NCI-H345 (cell line): Measurements from ENCODE around the gene FBN2.
"Not testable (repeated sequence)": the region's sequence is repeated elsewhere in the genome, so short reads cannot be mapped to it uniquely, and the experiment has no call there.

Experiments
- DNase-seq: peaks from one replicate; lab custom pipeline; 2025; lab: John Stamatoyannopoulos, UW

FBN2 gene

DNA sequence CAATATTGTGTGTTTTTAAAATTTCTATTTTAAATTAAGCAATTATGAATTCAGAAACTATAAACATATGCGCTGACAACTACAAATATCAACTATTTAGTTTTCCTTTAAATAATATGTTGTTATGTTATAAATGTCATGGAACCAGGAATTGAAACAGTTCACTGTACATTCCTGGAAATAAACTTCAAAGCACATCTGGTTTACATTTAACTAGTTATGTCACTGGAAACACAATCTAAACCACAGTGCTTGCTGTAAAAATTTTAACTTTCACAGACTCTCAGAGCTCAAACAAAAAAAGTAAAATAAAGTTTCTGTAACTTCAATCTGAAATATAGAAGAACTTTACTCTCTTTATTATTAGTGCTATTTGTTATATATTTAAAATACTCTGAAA lies 179.2 kb downstream of the FBN2 start:
- no peak for DNase-seq

DNA sequence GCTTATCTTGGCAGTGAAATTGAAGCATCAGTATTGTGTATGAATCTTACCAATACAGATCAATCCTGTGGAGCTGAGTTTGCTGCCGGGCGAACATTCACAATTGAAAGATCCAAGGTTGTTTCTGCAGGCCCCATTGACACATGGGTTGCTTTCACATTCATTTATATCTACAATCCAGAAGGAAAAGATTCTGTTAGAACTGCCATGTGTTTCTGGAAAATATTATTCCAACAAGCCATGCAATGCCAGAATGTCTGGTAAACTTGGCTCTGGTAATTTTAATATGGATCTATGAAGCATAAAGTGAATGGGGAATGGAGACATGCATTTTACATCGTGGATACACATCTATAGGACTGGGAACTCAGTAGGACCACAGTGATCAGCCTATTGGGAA lies 180.8 kb downstream of the FBN2 start:
- no peak for DNase-seq

DNA sequence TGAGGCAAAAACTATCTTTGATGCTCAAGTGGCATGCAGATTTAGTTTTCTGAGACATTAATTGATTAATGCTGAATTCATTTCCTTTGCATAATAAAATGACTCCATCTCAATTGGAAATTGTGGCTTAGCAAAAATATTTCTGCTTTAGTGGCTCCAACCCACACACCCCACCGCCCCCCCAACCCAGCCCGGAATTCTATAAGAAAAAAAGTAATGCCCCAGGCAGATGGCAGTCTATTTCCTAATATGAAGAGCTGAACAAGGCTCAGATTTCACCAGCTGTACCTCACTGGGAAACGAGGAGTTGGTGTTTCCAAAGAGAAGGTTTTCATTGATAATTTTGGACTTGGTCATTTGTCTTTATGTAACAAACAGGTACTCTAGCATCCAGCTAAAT lies 182.1 kb downstream of the FBN2 start:
- DNase-seq, result no peak

DNA sequence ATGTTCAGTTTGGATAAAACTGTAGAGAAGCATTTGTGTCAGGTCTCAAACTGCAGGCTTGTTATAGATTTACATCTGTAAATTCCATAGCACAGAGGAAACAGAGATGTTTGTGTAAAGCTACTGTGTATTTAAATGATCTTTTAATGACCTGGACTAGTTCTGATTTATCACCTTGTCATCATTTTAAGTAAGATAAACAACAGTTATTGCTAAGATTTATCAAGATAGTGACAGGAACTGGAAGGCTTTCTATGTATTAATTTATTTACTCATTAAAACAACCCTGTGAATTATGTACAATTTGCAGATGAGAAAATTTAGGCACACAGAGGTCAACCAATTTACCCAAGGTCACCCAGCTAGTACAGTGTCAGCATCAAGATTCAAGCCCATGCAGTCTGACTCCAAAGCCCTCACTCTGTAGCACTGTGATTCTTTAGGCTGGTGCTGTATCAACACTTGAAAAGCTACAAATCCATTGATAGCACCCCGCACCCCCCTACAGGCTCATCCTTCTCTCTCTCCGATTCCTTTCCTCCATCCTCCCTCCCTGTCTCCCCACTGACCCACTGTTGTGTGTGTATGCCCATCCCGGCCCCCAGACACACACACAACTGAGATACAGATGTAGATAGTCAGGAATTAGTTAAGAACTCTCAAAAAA lies 184.5 kb downstream of the FBN2 start:
- DNase-seq, result no peak

DNA sequence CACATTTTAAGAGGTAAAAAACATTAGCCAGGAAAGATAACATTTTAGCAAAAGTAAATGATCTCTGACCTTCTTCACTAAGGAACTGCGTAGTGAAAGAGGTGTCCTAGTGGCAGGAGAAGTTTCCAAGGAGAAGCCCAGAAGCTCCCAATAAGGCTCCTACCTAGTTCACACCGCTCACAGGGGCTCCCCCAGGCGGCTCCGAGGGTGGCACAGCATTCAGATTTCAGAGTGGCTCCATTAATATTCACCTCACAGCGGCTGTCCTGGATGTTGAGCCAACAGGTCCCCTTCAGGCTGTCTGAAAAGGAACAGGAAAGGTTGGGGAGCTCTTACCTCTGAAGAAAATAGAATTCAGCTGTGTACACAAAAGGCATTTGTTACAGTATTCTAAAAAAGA lies 187.3 kb downstream of the FBN2 start:
- peak; percentile 35 for DNase-seq

DNA sequence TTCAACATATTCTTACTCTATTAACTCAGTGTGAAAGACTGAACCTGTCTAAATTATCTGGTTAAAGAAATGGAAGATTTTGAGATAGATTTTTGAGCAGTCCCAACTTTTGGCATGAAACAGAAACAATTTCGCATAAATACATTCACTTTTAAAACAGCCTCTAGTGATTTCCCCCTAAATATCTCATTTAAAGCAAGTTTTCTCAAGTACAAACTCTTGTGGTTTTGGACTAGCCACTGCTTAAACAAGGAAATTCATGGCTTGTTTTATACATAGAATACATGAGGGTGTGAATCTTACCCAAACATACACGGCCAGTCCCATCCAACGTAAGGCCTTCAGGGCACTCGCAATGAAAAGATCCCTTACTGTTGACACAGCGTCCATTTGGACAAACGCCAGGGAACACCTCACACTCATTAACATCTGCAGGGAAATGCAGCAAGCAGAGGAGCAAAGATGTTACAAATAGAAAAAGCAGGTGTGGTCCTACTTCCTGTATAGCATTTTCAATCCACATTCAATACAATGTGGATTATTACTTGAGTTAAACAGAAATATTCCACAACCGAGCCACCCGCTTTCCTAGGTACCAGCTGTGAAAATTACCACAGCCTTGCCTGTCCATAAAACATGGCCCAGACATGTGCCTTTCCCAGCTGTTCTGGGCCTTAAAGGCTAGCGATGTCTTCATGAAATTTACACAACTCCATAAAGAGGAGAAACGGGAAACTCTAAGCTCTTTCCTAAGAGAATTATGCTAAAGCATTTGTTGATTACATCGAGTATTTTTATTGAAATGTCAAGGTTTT lies 188.8 kb downstream of the FBN2 start:
- peak; percentile 95 for DNase-seq

DNA sequence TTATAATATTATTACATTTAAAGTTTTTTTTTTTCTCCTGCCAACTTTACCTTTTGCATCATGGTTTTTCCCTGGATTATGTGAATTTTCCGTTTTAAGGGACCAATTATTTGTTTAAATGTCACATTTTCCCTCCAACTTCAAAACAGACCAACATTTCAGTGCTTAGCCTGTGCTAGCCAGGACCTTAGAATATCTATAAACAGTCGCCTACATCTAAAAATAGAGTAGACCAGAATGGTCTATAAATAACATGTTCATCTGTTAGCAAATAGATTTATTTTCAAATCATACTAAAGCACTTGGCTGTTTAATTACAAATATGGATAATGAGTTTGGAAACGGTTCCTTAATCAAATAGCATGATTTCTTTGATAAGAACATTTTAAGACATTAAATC lies 192.0 kb downstream of the FBN2 start:
- DNase-seq, result no peak

DNA sequence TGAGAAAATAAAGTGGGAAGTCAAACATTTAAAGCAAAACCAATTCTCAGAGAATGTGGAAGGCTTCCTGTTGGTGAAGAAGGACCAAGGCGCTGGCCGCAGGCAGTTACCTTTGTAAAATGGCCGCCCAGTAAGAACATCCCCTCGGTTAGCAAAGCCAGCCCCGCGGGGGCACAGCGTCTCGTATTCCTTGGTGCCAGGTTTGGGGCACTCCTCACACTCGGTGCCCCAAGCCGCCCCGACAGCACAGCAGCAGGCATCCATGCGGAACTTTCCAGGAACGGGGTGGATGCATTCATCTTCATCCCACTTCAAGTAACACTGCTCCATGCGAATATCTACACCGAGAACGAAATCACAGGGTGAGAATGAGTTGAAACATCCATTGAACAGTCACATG lies 192.8 kb downstream of the FBN2 start:
- DNase-seq, result no peak

DNA sequence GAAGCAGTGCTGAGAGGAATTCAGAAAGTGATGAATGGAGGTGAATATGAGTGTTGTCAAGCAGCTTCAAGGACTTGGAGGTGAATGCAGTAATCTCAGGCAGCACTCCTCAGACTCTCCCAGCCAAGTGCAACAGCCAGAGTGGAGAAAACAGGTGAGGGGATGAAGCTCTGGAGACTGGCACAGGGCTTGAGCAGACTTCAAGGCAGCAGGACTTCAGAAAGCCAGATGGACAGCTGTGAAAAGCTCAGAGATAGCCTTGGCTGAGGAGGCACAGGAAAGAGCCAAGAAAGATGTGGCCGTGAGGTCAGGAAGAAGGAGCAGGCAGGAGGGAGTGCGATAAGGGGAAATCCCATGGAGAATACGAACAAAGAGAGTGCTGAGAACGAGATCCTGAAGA lies 194.9 kb downstream of the FBN2 start:
- no peak for DNase-seq

DNA sequence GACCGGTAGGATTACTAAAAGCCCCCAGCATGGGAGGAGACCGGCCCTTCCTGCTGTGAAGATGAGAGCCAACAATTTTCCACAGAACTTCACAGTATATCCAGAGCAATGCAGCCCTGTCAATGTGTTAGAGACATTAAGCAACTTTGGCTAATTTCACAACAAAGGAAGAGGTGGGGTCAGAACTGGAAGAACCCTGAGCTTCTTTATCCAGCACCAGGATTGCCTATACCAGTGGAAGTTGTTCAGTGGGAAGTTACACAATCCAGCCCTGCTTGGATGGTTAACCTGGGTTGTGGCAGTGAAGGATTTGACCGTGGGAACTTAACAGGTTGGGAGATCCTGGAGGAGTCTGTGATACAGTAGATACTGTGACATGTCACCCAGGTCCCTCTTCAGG lies 197.0 kb downstream of the FBN2 start:
- DNase-seq, result no peak

DNA sequence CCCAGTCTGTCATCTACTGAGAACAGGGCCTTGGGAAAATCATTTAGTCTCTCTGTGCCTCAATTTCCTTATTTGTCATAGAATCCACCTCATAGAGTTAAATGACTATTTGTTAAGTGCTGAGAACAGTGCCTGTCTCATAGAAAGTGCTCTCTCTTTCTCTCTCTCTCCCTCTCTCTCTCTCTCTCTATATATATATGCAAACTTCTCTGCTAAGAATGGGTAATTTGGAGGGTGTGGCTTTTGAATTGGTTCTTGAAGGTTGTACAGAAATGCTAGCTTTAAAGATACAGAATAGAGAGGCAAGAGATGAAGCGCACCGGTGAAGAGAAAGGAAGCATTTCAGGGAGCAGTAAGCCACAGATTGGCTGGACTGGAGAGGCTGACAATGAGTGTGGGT lies 197.4 kb downstream of the FBN2 start:
- no peak for DNase-seq

DNA sequence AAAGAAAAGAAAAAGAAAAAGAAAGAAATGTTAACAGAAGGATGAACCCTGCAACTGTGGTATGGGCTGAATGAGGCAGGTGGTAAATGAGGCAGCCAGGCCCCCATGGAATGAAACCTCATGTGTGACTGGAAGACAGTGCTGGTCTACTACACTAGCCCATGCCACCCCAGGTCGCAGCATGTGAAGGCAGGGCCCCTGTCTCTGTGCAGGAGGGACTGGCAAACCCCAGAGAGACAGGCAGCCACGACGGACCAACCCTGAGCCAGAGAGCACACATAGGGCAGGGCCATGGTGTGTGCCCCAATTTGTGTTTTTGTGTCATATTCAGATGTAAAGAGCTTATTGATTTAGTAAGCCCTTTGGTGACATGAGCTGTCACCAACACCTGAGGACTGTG lies 198.5 kb downstream of the FBN2 start:
- no peak for DNase-seq

DNA sequence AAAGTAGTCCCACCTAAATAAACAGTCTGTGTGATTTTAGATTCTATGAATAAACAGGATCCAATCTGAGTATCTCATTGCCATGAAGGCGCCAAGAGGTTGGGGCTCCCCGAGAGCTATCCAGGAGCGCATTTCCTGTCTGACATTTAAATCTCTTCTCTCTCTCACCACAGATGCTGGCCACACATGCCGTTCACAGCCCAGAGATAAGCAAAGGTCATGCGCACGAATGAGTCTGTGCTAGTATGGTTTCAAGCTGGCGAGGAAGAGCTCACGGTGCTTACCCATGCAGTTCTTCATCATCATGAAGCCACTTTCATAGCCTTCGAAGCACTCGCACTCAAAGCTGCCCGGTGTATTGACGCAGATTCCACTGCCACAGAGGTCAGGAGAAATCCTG lies 199.4 kb downstream of the FBN2 start:
- DNase-seq, result no peak

DNA sequence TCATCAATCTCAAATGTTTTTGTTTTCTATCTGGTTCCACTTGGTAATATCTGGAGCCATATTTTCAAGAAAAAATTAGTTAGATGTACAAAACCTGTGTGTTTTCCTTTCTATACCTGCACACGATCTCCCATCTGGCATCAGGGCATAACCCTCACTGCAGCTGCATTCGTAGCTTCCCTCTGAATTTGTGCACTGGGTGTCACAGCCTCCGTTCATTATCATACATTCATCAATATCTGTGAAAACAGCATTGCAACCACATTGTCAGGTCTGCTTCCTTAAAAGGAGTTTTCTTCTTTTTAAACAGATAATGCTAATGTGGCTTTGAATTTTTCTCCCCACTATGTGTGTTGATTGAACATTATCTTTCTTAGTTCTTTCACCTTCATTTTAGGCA lies 202.7 kb downstream of the FBN2 start:
- DNase-seq, result no peak

DNA sequence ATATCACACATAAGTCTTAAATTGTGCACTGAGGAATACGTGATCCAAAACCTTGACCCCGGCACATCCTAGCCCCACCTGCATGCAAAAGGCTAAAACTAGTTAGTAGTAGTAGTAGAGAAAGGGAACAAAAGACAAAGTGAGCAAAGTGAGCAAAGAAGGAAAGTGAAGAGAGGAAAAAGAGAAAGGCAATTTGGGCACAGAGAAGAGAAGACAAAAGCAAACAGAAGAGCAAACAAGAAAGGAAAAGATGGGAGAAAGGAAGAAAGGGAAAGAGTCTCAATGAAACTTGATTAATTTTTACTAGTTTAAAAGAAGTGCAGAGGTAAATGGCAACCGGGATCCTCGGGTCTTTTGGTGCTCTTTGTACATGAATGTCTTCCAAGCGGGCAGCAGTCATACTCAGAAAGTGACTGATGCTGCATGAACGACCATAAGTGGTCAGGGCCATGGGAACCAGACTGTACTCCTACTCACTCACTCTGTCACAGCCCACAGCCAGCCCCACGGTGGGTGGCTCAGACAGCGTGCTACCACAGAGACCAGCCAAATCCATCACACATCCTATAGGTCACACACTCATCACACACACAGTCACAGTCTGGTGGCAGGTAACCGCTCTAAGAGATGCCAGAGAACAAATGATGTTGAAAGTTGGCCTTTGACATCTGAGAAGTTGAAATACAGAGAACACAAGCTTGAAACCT lies 203.9 kb downstream of the FBN2 start:
- DNase-seq, result no peak

DNA sequence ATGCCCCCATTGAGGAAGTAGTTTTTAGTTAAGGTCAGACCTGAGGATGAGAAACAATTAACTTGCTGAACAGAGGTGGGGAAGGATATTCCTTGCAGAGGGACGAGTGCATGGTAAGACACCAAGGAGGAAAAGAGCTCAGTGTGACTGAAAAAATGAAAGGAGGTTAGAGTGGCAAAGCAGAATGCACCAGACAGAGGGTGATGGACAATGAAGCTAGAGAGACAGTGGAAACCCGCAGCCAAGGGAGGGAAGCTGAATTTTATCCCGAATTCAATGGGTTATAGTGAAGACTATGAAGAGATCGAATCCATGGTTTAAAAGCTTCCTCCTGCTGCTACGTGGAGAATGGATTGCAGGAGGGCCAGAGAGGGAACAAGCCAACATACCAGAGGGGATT lies 206.8 kb downstream of the FBN2 start:
- no peak for DNase-seq

DNA sequence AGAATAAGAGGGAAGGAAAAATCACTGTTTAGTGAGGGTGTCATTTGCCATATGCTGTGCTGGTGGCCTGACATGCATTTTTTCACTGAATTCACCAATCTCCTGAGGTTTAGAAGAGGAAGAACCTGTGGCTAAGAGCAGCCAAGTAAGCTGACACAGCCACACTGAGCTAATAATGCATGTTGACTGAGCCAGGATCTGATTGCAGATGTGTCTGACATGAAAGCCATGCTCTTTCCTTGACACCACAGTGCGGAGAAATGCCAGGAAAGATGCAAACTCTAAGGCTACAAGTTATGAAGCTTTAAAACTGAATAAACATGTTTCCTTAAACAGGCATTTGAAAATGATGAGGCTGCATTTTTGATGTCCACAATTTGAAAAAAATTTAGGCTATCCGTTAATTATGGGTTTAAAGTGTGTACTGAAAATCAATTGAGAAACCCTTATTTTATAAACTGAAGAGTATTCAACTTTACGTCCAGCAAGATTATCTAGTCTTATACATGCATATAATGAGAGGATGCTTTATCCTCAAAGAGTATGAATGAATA lies 208.6 kb downstream of the FBN2 start:
- DNase-seq, result no peak

DNA sequence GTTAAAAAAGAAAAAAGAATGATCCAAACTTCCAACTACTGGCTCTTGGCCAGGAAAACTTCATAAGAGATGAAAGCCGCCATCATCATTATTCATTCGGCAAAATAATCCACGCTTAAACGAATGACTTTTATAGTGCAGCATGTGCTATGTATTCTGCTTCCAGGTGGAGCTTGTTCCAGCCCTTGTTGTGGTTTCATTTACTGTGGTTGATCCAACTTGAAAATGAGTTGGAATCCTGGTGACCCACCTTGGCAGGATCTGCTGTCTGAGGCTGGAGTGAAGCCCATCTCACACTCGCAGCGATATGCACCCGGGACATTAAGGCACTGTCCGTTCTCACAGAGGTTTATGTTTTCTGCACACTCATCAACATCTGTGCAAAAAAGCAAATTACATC lies 209.6 kb downstream of the FBN2 start:
- no peak for DNase-seq

DNA sequence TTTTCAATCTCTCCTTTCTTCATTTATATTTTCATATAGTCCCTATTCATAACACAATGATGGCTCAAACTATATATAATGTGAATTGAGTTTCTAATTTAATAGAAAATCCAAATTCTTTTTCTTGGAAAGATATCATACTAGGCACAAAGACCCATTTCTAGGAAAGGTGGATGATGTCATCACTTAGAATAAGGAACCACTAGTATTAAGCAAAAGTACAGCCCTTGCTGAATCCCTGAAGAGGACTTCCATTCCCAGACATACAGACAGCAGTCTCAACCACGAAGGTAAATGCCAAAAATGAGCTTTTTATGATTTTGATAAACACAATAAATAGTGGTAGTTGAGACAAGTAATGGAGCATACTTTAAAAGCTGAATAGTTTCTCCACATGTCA lies 210.0 kb downstream of the FBN2 start:
- DNase-seq, result no peak

DNA sequence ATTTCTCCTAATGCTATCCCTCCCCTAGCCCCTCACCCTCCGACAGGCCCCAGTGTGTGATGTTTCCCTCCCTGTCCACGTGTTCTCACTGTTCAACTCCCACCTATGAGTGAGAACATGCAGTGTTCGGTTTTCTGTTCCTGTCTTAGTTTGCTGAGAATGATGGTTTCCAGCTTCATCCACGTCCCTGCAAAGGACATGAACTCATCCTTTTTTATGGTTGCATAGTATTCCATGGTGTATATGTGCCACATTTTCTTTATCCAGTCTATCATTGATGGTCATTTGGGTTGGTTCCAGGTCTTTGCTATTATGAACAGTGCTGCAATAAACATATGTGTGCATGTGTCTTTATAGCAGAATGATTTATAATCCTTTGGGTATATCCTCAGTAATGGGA lies 216.6 kb downstream of the FBN2 start:
- not testable (repeated sequence) for DNase-seq

DNA sequence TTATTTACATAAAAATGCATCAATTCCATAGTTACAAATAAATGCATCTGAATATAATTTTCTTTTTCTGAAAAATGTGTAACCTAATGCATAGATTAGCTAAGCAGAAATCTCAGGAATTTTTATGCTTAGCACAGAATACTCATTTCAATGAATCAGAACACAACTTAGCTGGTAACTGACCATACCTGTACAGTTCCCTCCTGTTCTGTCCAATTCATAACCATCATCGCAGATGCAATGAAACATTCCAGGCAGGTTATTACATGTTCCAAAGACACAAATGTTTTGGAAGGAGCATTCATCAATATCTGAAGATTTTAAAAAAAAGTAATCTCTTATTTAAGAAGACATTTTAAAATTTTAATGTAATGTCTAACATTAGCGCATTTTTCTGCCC lies 219.4 kb downstream of the FBN2 start:
- DNase-seq, result no peak

DNA sequence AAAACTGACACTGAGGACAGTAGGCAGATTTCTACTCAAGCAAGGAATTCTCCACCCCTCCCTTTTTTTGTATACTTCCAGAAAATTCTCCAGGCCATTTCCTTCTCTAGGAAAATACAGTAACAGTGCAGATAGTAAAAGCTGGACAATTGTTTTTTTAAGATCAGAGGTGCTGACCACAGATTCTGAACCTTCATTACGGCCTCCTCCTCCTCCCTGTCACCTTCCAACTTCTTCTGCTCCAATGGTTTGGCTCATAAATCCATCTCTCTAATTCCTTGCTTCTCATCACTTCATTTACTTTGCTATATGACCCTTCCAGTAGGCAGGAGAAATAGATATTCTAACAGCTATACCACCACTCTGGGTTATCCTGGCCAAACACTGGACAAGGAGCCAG lies 220.6 kb downstream of the FBN2 start:
- DNase-seq, result no peak

DNA sequence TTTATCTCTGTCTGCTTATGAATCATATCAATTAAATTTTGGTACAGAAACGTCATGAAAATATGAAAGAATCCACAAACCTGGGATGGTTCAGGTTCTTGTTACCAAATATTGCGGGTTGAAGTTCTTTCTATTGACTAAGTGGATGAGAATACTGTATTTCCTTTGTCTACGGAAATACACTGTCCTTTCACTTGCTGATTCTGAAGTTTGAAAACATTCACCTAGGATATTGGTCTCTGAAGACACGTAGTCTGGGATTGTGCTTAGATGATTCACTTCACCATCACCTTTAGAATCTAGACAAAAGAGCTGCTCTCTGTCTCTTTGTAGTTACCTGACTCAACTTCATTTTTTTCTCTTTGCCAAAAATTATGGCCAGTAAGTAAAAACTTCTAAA lies 222.4 kb downstream of the FBN2 start:
- DNase-seq, result no peak
